Measurements from ENCODE around the gene AGBL1. TPM values are rescaled to one million over a fixed set of nuclear protein-coding genes. Genes with fewer than 3 reads are reported as not detected.

Gene AGBL1
- polyA plus RNA-seq, 1 donor (not counting 4 experiments of a cell fraction or from before 2014, with no cell fraction given) = not detected

- DNase-seq (ENCODE audit: low read depth, low spot score) = no peak
- H2AFZ ChIP-seq (ENCODE audit: control insufficient read depth, low read length) = no peak overlapping the region
Measured at GRCh38 chr15:86505951-86506350, 426.3 kb downstream of the AGBL1 start.

DNA sequence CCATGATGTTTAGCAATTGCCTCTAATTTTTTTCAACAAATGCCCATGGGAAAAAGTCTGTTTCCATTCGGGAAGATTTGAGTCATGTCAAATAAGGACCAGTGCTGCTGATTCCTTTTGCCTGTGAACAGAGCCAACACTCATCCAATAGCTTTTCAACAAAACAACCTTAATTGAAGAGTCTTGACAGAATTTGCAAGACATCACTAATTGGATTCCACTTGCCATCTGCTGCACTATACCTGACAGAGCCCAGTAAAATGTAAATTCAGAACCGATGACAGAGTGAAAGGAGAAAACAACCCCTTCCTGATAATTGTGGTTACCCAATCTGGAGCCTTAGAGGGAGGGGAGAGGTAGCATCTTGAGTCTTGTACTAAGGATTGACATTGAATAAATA, 426.7 kb downstream of the AGBL1 start:
- Histone ChIP-seq H2AFZ (ENCODE audit: control insufficient read depth, low read length) (no peak overlapping the region), H4K20me1 (ENCODE audit: control insufficient read depth, extremely low read depth, insufficient read depth, low read length) (no peaks in the 10 kb centered on the region), H3K9ac (ENCODE audit: control insufficient read depth, extremely low read depth, insufficient read depth, low read length) (no peak overlapping the region), H3K27me3 (ENCODE audit: control insufficient read depth, extremely low read depth, insufficient read depth, low read length) (no peaks in the 10 kb centered on the region), H3K27ac (ENCODE audit: control insufficient read depth, insufficient read depth, low read length) (no peak overlapping the region), H3K9me3 (ENCODE audit: control insufficient read depth, low read depth, low read length) (no peaks in the 10 kb centered on the region), H3K9me1 (ENCODE audit: control insufficient read depth, extremely low read depth, insufficient read depth, low read length) (no peaks in the 10 kb centered on the region), H3K4me1 (ENCODE audit: control insufficient read depth, extremely low read depth, insufficient read depth, low read length) (no peaks in the 10 kb centered on the region), H3K4me3 (ENCODE audit: control insufficient read depth in 2 of 3, extremely low read depth in 1 of 3, insufficient read depth in 2 of 3, low read depth in 1 of 3, low read length in 3 of 3) (no peak overlapping the region), H3K36me3 (ENCODE audit: control insufficient read depth in 2 of 2, extremely low read depth in 1 of 2, insufficient read depth in 2 of 2, low read length in 2 of 2) (no peaks in the 10 kb centered on the region), H3K79me2 (ENCODE audit: control insufficient read depth, insufficient read depth, low read length) (no peaks in the 10 kb centered on the region), H3K4me2 (ENCODE audit: control insufficient read depth, extremely low read depth, insufficient read depth, low read depth, low read length) (no peak overlapping the region)
- dilution Hi-C loops (cut with MboI; ENCODE audit: extremely low pct_ligation_motif_present, low sequenced_read_pairs) = no loop called here
- FAIRE-seq (no peak), DNase-seq (ENCODE audit: low read depth, low spot score) (no peak)
- TF ChIP-seq, protein P1, sequence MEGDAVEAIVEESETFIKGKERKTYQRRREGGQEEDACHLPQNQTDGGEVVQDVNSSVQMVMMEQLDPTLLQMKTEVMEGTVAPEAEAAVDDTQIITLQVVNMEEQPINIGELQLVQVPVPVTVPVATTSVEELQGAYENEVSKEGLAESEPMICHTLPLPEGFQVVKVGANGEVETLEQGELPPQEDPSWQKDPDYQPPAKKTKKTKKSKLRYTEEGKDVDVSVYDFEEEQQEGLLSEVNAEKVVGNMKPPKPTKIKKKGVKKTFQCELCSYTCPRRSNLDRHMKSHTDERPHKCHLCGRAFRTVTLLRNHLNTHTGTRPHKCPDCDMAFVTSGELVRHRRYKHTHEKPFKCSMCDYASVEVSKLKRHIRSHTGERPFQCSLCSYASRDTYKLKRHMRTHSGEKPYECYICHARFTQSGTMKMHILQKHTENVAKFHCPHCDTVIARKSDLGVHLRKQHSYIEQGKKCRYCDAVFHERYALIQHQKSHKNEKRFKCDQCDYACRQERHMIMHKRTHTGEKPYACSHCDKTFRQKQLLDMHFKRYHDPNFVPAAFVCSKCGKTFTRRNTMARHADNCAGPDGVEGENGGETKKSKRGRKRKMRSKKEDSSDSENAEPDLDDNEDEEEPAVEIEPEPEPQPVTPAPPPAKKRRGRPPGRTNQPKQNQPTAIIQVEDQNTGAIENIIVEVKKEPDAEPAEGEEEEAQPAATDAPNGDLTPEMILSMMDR (optimal IDR thresholded peaks at IDR 0.05 in 1 of 3, IDR thresholded peaks at IDR 0.05 in 1 of 3, conservative IDR thresholded peaks at IDR 0.05 in 1 of 3; ENCODE audit: extremely low read depth in 1 of 3, insufficient read depth in 2 of 3, low read length in 3 of 3) = no peak

More at GRCh38 chr15:86505951-86506350, 426.3 kb downstream of the AGBL1 start:
- Histone ChIP-seq H3K4me1 (ENCODE audit: control insufficient read depth, extremely low read depth, insufficient read depth, low read length) (no peaks in the 10 kb centered on the region), H3K9me3 (ENCODE audit: control insufficient read depth, low read depth, low read length) (no peaks in the 10 kb centered on the region), H3K27me3 (ENCODE audit: control insufficient read depth, extremely low read depth, insufficient read depth, low read length) (no peaks in the 10 kb centered on the region), H3K36me3 (ENCODE audit: control insufficient read depth in 2 of 2, extremely low read depth in 1 of 2, insufficient read depth in 2 of 2, low read length in 2 of 2) (no peaks in the 10 kb centered on the region), H3K4me2 (ENCODE audit: control insufficient read depth, extremely low read depth, insufficient read depth, low read depth, low read length) (no peak overlapping the region), H3K9ac (ENCODE audit: control insufficient read depth, extremely low read depth, insufficient read depth, low read length) (no peak overlapping the region), H3K4me3 (ENCODE audit: control insufficient read depth in 2 of 3, extremely low read depth in 1 of 3, insufficient read depth in 2 of 3, low read depth in 1 of 3, low read length in 3 of 3) (no peak overlapping the region), H3K27ac (ENCODE audit: control insufficient read depth, insufficient read depth, low read length) (no peak overlapping the region), H3K9me1 (ENCODE audit: control insufficient read depth, extremely low read depth, insufficient read depth, low read length) (no peaks in the 10 kb centered on the region), H4K20me1 (ENCODE audit: control insufficient read depth, extremely low read depth, insufficient read depth, low read length) (no peaks in the 10 kb centered on the region), H3K79me2 (ENCODE audit: control insufficient read depth, insufficient read depth, low read length) (no peaks in the 10 kb centered on the region)
- FAIRE-seq = no peak
- TF ChIP-seq, protein P1 (optimal IDR thresholded peaks at IDR 0.05 in 1 of 3, IDR thresholded peaks at IDR 0.05 in 1 of 3, conservative IDR thresholded peaks at IDR 0.05 in 1 of 3; ENCODE audit: extremely low read depth in 1 of 3, insufficient read depth in 2 of 3, low read length in 3 of 3) = no peak
- TF ChIP-seq EZH2 (IDR thresholded peaks at IDR 0.05; ENCODE audit: low read length) = no peak
- dilution Hi-C loops (cut with MboI; ENCODE audit: extremely low pct_ligation_motif_present, low sequenced_read_pairs) = no loop called here
